Upper lobe of left lung (tissue), 4 donors: ENCODE measurements around the gene PIK3IP1.

Experiments used
- POLR2A ChIP-seq, 4 donors: fragments of 450-650 bp; IDR thresholded peaks; one replicate each; pipeline ENCODE4 v1.5.1; 2016 to 2017; ENCODE audit warnings: antibody characterized with exemption in 4 of 4, mild to moderate bottlenecking in 2 of 4
- TF ChIP-seq, protein P1 (sequence below), 6 experiments: fragments of 450-650 bp in 4 of 6; fragments of 200-600 bp in 2 of 6; sonication (generic) in 2 of 6; IDR thresholded peaks; one replicate each; pipeline ENCODE4 v1.5.1; 2016 to 2019; ENCODE audit warnings: antibody characterized with exemption in 6 of 6

DNA sequence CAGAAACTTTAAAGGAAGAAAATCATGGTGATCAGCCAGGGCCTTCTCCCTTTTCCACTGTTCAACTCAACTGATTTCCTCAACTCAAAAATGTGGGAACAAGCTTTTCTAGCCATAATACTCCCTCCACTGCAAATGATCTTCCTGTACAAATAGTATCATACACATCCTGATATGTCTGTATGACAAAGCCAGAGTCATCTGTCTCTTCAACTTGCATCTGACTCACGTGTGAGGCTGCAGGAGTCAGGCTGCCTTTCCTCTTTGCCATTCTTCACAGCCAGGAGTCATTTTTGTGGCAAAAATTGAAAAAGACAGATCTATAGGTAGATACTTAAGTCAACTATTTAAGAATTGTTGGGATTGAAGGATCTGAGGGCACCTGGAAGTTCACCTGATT, 40.6 kb upstream of the PIK3IP1 start:
- TF ChIP-seq, protein P1, sequence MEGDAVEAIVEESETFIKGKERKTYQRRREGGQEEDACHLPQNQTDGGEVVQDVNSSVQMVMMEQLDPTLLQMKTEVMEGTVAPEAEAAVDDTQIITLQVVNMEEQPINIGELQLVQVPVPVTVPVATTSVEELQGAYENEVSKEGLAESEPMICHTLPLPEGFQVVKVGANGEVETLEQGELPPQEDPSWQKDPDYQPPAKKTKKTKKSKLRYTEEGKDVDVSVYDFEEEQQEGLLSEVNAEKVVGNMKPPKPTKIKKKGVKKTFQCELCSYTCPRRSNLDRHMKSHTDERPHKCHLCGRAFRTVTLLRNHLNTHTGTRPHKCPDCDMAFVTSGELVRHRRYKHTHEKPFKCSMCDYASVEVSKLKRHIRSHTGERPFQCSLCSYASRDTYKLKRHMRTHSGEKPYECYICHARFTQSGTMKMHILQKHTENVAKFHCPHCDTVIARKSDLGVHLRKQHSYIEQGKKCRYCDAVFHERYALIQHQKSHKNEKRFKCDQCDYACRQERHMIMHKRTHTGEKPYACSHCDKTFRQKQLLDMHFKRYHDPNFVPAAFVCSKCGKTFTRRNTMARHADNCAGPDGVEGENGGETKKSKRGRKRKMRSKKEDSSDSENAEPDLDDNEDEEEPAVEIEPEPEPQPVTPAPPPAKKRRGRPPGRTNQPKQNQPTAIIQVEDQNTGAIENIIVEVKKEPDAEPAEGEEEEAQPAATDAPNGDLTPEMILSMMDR (IDR thresholded peaks at IDR 0.05), result no peak
- TF ChIP-seq POLR2A (IDR thresholded peaks at IDR 0.05), result no peak
